Tibial artery (tissue), 4 donors: ENCODE measurements around the gene LAPTM4A.

Experiments
- DNase-seq, 2 donors: peaks; one replicate each; pipeline ENCODE4 v3.0.0-alpha.2; 2019
- H3K27ac ChIP-seq, 2 donors: fragments of 200-600 bp; sonication (generic) in 1 of 2; 1 replicate in 1 of 2; 2 replicates in 1 of 2; pipeline ENCODE4 v1.5.1; 2018 to 2019; ENCODE audit warnings: mild to moderate bottlenecking in 1 of 2
- H3K27me3 ChIP-seq, 2 donors: fragments of 200-600 bp; sonication (generic) in 1 of 2; one replicate each; pipeline versions ENCODE4 v1.5.1 to v1.6.0; 2016 to 2019
- H3K36me3 ChIP-seq, 3 donors: fragments of 200-600 bp; sonication (generic) in 2 of 3; one replicate each; pipeline ENCODE4 v1.5.1; 2016 to 2019; ENCODE audit warnings: mild to moderate bottlenecking in 2 of 3
- H3K4me1 ChIP-seq, 4 donors: fragments of 200-600 bp; sonication (generic) in 2 of 4; 1 replicate in 3 of 4; 2 replicates in 1 of 4; pipeline ENCODE4 v1.5.1; 2016 to 2019
- H3K4me3 ChIP-seq, 2 donors: fragments of 200-600 bp; sonication (generic) in 1 of 2; 1 replicate in 1 of 2; 2 replicates in 1 of 2; pipeline ENCODE4 v1.5.1; 2018 to 2019; ENCODE audit warnings: mild to moderate bottlenecking in 2 of 2
- H3K9me3 ChIP-seq, 3 donors: fragments of 200-600 bp; sonication (generic) in 1 of 3; one replicate each; pipeline ENCODE4 v1.5.1; 2016 to 2019
- CTCF ChIP-seq, 2 experiments: fragments of 200-600 bp in 1 of 2; fragments of 450-650 bp in 1 of 2; IDR thresholded peaks; one replicate each; pipeline ENCODE4 v1.5.1; 2017 to 2019; ENCODE audit warnings: antibody characterized with exemption in 2 of 2, mild to moderate bottlenecking in 1 of 2, moderate library complexity in 1 of 2
- intact Hi-C: fragments of 100-400 bp; cut with DNase I; formaldehyde crosslinking; loops from one replicate; pipeline ENCODE4 v1.15.0; 2023; ENCODE audit warnings: low total_unique reads

Gene LAPTM4A

GRCh38 chr2:20034821-20035220 is 16.6 kb downstream of the LAPTM4A start:
- no peak for TF ChIP-seq CTCF (IDR thresholded peaks at IDR 0.05)
- Histone ChIP-seq H3K4me3 (no peak overlapping the region), H3K36me3 (peaks cover 89 to 98% (median 93%) of the 10 kb centered on the region in 3 donors), H3K27ac (no peak overlapping the region), H3K27me3 (no peaks in the 10 kb centered on the region), H3K9me3 (peaks cover 0 to 4% (median 0%) of the 10 kb centered on the region in 3 donors), H3K4me1 (peaks cover 0 to 7% (median 0%) of the 10 kb centered on the region in 4 donors)
- DNase-seq, result no peak
- intact Hi-C loops, result no loop called here

GRCh38 chr2:20034218-20034617 is 17.2 kb downstream of the LAPTM4A start:
- TF ChIP-seq CTCF (IDR thresholded peaks at IDR 0.05), result no peak
- peaks cover 89 to 98% (median 93%) of the 10 kb centered on the region in 3 donors for H3K36me3 ChIP-seq
- no peak for DNase-seq
- H3K9me3 ChIP-seq, result peaks cover 0 to 7% (median 0%) of the 10 kb centered on the region in 3 donors
- no peak overlapping the region for H3K27ac ChIP-seq
- intact Hi-C loops, result no loop called here
- no peaks in the 10 kb centered on the region for H3K27me3 ChIP-seq
- peaks cover 0 to 7% (median 0%) of the 10 kb centered on the region in 4 donors for H3K4me1 ChIP-seq
- no peak overlapping the region for H3K4me3 ChIP-seq

DNA sequence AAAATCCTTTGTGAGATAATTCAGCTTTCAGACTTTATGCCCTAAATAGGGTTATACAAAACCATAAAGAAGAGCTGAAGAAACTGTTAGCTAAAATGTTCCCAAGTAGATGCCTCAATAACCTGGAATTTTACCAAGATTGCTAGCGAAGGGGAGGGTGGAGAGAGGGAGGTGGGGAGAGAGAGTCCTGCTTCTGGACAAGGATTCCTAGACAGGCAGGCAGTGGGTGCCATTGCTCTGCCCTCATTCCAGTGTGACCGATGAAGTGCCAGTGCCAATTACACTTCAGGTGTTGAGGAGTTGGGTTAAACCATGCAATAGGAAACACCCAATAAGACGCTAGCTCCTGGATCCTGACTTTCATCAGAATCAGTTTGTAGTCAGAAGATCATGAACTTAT is 18.1 kb downstream of the LAPTM4A start:
- H3K36me3 ChIP-seq, result peaks cover 89 to 98% (median 93%) of the 10 kb centered on the region in 3 donors
- no peak overlapping the region for H3K27ac ChIP-seq

DNA sequence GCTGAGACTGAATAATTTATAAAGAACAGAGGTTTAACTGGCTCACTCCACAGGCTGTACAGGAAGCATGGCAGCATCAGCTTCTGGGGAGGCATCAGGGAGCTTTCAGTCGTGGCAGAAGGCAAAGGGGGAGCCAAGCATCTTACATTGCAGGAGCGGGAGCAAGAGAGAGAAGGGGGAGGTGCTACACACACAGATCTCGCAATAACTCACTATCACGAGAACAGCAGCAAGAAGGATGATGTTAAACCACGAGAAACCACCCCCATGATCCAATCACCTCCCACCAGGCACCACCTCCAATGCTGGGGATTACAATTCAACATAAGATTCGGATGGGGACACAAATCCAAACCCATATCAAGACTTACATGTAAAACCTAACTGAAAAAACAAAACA is 21.2 kb downstream of the LAPTM4A start:
- no peak for DNase-seq
- TF ChIP-seq CTCF (IDR thresholded peaks at IDR 0.05), result no peak
- peaks cover 0 to 16% (median 0%) of the 10 kb centered on the region in 3 donors for H3K9me3 ChIP-seq
- intact Hi-C loops, result no loop called here
- H3K4me1 ChIP-seq, result peaks cover 0 to 16% (median 3%) of the 10 kb centered on the region in 4 donors
- H3K27ac ChIP-seq, result no peak overlapping the region
- H3K27me3 ChIP-seq, result no peaks in the 10 kb centered on the region
- H3K36me3 ChIP-seq, result peaks cover 73 to 83% (median 74%) of the 10 kb centered on the region in 3 donors
- no peak overlapping the region for H3K4me3 ChIP-seq

More for the DNA sequence above, 18.1 kb downstream of the LAPTM4A start:
- H3K4me3 ChIP-seq, result no peak overlapping the region
- peaks cover 0 to 7% (median 0%) of the 10 kb centered on the region in 4 donors for H3K4me1 ChIP-seq
- no peak for TF ChIP-seq CTCF (IDR thresholded peaks at IDR 0.05)
- no peak for DNase-seq
- intact Hi-C loops, result no loop called here
- H3K27me3 ChIP-seq, result no peaks in the 10 kb centered on the region
- H3K9me3 ChIP-seq, result peaks cover 0 to 12% (median 0%) of the 10 kb centered on the region in 3 donors

GRCh38 chr2:20027705-20028434 is 23.6 kb downstream of the LAPTM4A start:
- no peak for DNase-seq
- Histone ChIP-seq H3K36me3 (peaks cover 50 to 59% (median 50%) of the 10 kb centered on the region in 3 donors), H3K9me3 (peaks cover 0 to 16% (median 0%) of the 10 kb centered on the region in 3 donors), H3K4me3 (no peak overlapping the region), H3K27me3 (no peaks in the 10 kb centered on the region), H3K27ac (peak overlapping the region; percentile 39 to 55), H3K4me1 (peaks cover 0 to 16% (median 3%) of the 10 kb centered on the region in 4 donors)
- intact Hi-C loops, result no loop called here
- no peak for TF ChIP-seq CTCF (IDR thresholded peaks at IDR 0.05)
